Measurements from ENCODE around the gene VEPH1. TPM values are rescaled to one million over a fixed set of nuclear protein-coding genes. Genes with fewer than 3 reads are reported as not detected.

Gene VEPH1
- total RNA-seq, 1 donor from 2014 or later = 0.58 TPM

- DNase-seq (ENCODE audit: low spot score) (no peak), ATAC-seq (no peak)
Measured at GRCh38 chr3:157393113-157393512, 110.1 kb downstream of the VEPH1 start.

GRCh38 chr3:157392104-157392503 lies 111.1 kb downstream of the VEPH1 start:
- ATAC-seq (no peak), DNase-seq (ENCODE audit: low spot score) (no peak)

GRCh38 chr3:157390713-157391515 lies 112.3 kb downstream of the VEPH1 start:
- DNase-seq (ENCODE audit: low spot score) (no peak), ATAC-seq (no peak)

- no peak for DNase-seq (ENCODE audit: low spot score)
- ATAC-seq = no peak
Measured at GRCh38 chr3:157388976-157389375, 114.2 kb downstream of the VEPH1 start.

- DNase-seq (ENCODE audit: low spot score) (no peak), ATAC-seq (no peak)
Measured at GRCh38 chr3:157387708-157388435, 115.3 kb downstream of the VEPH1 start.

GRCh38 chr3:157384491-157384890 lies 118.7 kb downstream of the VEPH1 start:
- no peak for ATAC-seq
- no peak for DNase-seq (ENCODE audit: low spot score)

- no peak for ATAC-seq
- no peak for DNase-seq (ENCODE audit: low spot score)
Measured at GRCh38 chr3:157384031-157384430, 119.2 kb downstream of the VEPH1 start.

GRCh38 chr3:157381606-157382005 lies 121.6 kb downstream of the VEPH1 start:
- ATAC-seq (no peak), DNase-seq (ENCODE audit: low spot score) (no peak)

GRCh38 chr3:157379525-157380140 lies 123.6 kb downstream of the VEPH1 start:
- DNase-seq (ENCODE audit: low spot score) (no peak), ATAC-seq (no peak)

GRCh38 chr3:157376603-157377300 lies 126.5 kb downstream of the VEPH1 start:
- ATAC-seq (no peak), DNase-seq (ENCODE audit: low spot score) (no peak)

GRCh38 chr3:157375342-157375986 lies 127.8 kb downstream of the VEPH1 start:
- no peak for ATAC-seq
- no peak for DNase-seq (ENCODE audit: low spot score)

- DNase-seq (ENCODE audit: low spot score) = no peak
- no peak for ATAC-seq
Measured at GRCh38 chr3:157374933-157375332, 128.3 kb downstream of the VEPH1 start.

GRCh38 chr3:157373783-157374182 lies 129.4 kb downstream of the VEPH1 start:
- ATAC-seq (no peak), DNase-seq (ENCODE audit: low spot score) (no peak)

- ATAC-seq = no peak
Measured at GRCh38 chr3:157370867-157371266, 132.3 kb downstream of the VEPH1 start.

GRCh38 chr3:157369727-157370421 lies 133.3 kb downstream of the VEPH1 start:
- no peak for DNase-seq (ENCODE audit: low spot score)
- ATAC-seq = peak; percentile 76

More at GRCh38 chr3:157370867-157371266, 132.3 kb downstream of the VEPH1 start:
- DNase-seq (ENCODE audit: low spot score) = no peak

- no peak for ATAC-seq
- no peak for DNase-seq (ENCODE audit: low spot score)
Measured at GRCh38 chr3:157368171-157368570, 135.0 kb downstream of the VEPH1 start.

GRCh38 chr3:157363393-157363792 lies 139.8 kb downstream of the VEPH1 start:
- no peak for ATAC-seq
- DNase-seq (ENCODE audit: low spot score) = no peak

- DNase-seq (ENCODE audit: low spot score) (no peak), ATAC-seq (no peak)
Measured at GRCh38 chr3:157362348-157362747, 140.9 kb downstream of the VEPH1 start.

GRCh38 chr3:157360044-157360443 lies 143.2 kb downstream of the VEPH1 start:
- ATAC-seq (no peak), DNase-seq (ENCODE audit: low spot score) (no peak)

- no peak for ATAC-seq
Measured at GRCh38 chr3:157356541-157356940, 146.7 kb downstream of the VEPH1 start.

More at GRCh38 chr3:157356541-157356940, 146.7 kb downstream of the VEPH1 start:
- DNase-seq (ENCODE audit: low spot score) = no peak
